HepG2 (cell line): ENCODE data around the gene CDRT15L2. TPM values are rescaled to one million over a fixed set of nuclear protein-coding genes. Genes with fewer than 3 reads are reported as not detected.
"Not testable (repeated sequence)": the region's sequence is repeated elsewhere in the genome, so short reads cannot be mapped to it uniquely, and the experiment has no call there.

Experiments
- ATAC-seq: fragments of 200-7000 bp; cut with Tn5 transposase; 3 replicates; pipeline ENCODE4 v1.9.1; 2020; ENCODE audit warnings: mild to moderate bottlenecking, moderate library complexity
- BruUV-seq: library from RNA; stranded (reverse); fragments of 400-500 nt; replicated peaks from 2 replicates; lab custom pipeline; 2021; lab: Mats Ljungman, UMichigan
- CTCF ChIA-PET: fragments of 300-600 bp; formaldehyde crosslinking; extraction: SDS; loops from one replicate; lab custom pipeline; 2021; ENCODE audit warnings: low total read pairs, inconsistent platforms, low intra/inter-chr PET ratio; lab: Yijun Ruan, JAX
- POLR2A ChIA-PET: fragments of 350-600 bp; sonication (Branson Sonifier 250); formaldehyde crosslinking; loops from one replicate; lab custom pipeline; 2020; ENCODE audit warnings: antibody characterized with exemption, inconsistent platforms; lab: Yijun Ruan, JAX
- DNase-seq: peaks from one replicate; pipeline ENCODE4 v3.0.0-alpha.2; 2015; ENCODE audit warnings: low spot score
- FAIRE-seq: peaks from 3 replicates; lab custom pipeline; 2011; peaks lifted over from hg19 to GRCh38; lab: Jason Lieb, UNC
- H2AFZ ChIP-seq: one replicate; pipeline ENCODE4 v1.6.1; 2011; ENCODE audit warnings: low read length, inconsistent platforms
- H3K27ac ChIP-seq: fragments of 300-600 bp; 3 replicates; pipeline ENCODE4 v1.8.0; 2011; ENCODE audit warnings: mixed run types, mild to moderate bottlenecking, mixed read lengths, low read length, inconsistent platforms; ENCODE audit not compliant: insufficient read depth; ENCODE audit errors: extremely low read length
- H3K27me3 ChIP-seq, 2 experiments: fragments of 200-600 bp in 1 of 2; 2 replicates in 1 of 2; 3 replicates in 1 of 2; pipeline versions ENCODE4 v1.6.0 to v1.8.0; 2011; ENCODE audit warnings: low read length in 2 of 2, mild to moderate bottlenecking in 2 of 2, moderate library complexity in 2 of 2, inconsistent platforms in 1 of 2; ENCODE audit not compliant: insufficient read depth in 2 of 2, control insufficient read depth in 1 of 2
- H3K36me3 ChIP-seq, 2 experiments: fragments of 200-600 bp in 1 of 2; replicated peaks in 1 of 2; 2 replicates in 1 of 2; 3 replicates in 1 of 2; pipeline versions ENCODE4 v1.5.1 to v1.8.0; 2011; ENCODE audit warnings: low read length in 2 of 2, inconsistent platforms in 1 of 2; ENCODE audit not compliant: insufficient read depth in 2 of 2, control insufficient read depth in 1 of 2
- H3K4me1 ChIP-seq: 2 replicates; pipeline ENCODE4 v1.5.1; 2012; ENCODE audit warnings: low read length, inconsistent platforms; ENCODE audit not compliant: insufficient read depth
- H3K4me2 ChIP-seq: 2 replicates; pipeline ENCODE4 v1.6.0; 2011; ENCODE audit warnings: low read depth, low read length, inconsistent platforms
- H3K4me3 ChIP-seq, 3 experiments: fragments of 200-600 bp in 1 of 3; sonication (generic), shearing (Covaris generic) in 1 of 3; replicated peaks in 1 of 3; 2 replicates each; pipeline ENCODE4 v1.5.1; 2011 to 2016; ENCODE audit warnings: low read length in 3 of 3, inconsistent platforms in 2 of 3, low read depth in 2 of 3, mild to moderate bottlenecking in 2 of 3, control low read depth in 1 of 3, mixed read lengths in 1 of 3; ENCODE audit not compliant: insufficient read depth in 1 of 3
- H3K79me2 ChIP-seq: one replicate; pipeline ENCODE4 v1.6.1; 2011; ENCODE audit warnings: low read length, inconsistent platforms; ENCODE audit not compliant: insufficient read depth
- H3K9ac ChIP-seq: 2 replicates; pipeline ENCODE4 v1.6.0; 2011; ENCODE audit warnings: mild to moderate bottlenecking, low read depth, low read length, inconsistent platforms; ENCODE audit not compliant: insufficient read depth
- H3K9me3 ChIP-seq: 2 replicates; pipeline ENCODE4 v1.5.1; 2012; ENCODE audit warnings: mild to moderate bottlenecking, low read length
- H4K20me1 ChIP-seq: 2 replicates; pipeline ENCODE4 v1.6.0; 2011; ENCODE audit warnings: inconsistent platforms, mild to moderate bottlenecking, low read length, moderate library complexity; ENCODE audit not compliant: insufficient read depth
- WGBS: methylation state at CpG from one replicate; pipeline ENCODE4 v1.1.6; 2017; ENCODE audit warnings: low lambda C conversion rate; 5-methylcytosine and 5-hydroxymethylcytosine counted together
- in situ Hi-C: cut with HindIII; loops from 2 replicates; pipeline ENCODE4 v1.10.0; 2017; ENCODE audit warnings: low pct_unique_long_range_greater_than_20kb; ENCODE audit not compliant: extremely low pct_ligation_motif_present
- intact Hi-C: fragments of 100-400 bp; cut with micrococcal nuclease; formaldehyde crosslinking; loops from one replicate; pipeline ENCODE4 v1.10.0; 2022; ENCODE audit not compliant: unreplicated experiment
- polyA plus RNA-seq, 8 experiments: library from polyadenylated mRNA; depleted of rRNA in 3 of 8; stranded (reverse) in 7 of 8; unstranded in 1 of 8; fragments of >200 nt; fragmentation: Illumina TruSeq in 4 of 8; extraction: Trizol in 4 of 8; gene quantifications; 2 replicates each; pipeline versions ENCODE4 v1.2.1 to v1.2.3, GENCODE V29; 2011 to 2016; ENCODE audit warnings: low read depth in 4 of 8, missing spikeins in 1 of 8, mixed read lengths in 1 of 8; ENCODE audit not compliant: insufficient read depth in 1 of 8
- total RNA-seq, 5 experiments: library from RNA; depleted of rRNA; stranded (reverse); fragments of >200 nt; fragmentation: Illumina TruSeq; extraction: Trizol; gene quantifications; 2 replicates each; pipeline ENCODE4 v1.2.3, GENCODE V29; 2016; ENCODE audit warnings: low read depth in 1 of 5

Gene CDRT15L2
- total and polyA plus RNA-seq, 2 of the 13 experiments (the other 11 are each of a cell fraction or from before 2014, with no cell fraction given), result not detected

- WGBS, result 7% methylated on average over 11 of the region's 11 CpGs
- H3K27me3 ChIP-seq, in situ Hi-C loops, H2AFZ ChIP-seq, H3K27ac ChIP-seq, H3K4me2 ChIP-seq, ATAC-seq, CTCF ChIA-PET, POLR2A ChIA-PET, H4K20me1 ChIP-seq, H3K9ac ChIP-seq, H3K36me3 ChIP-seq, H3K9me3 ChIP-seq, H3K79me2 ChIP-seq, H3K4me1 ChIP-seq, H3K4me3 ChIP-seq, FAIRE-seq, intact Hi-C loops, DNase-seq, BruUV-seq: not testable (repeated sequence)
These were observed 46.3 kb upstream of the CDRT15L2 start for GRCh38 chr17:20533206-20533605.

GRCh38 chr17:20534711-20535550 lies 44.6 kb upstream of the CDRT15L2 start:
- in situ Hi-C loops, result not testable (repeated sequence)

GRCh38 chr17:20540414-20540813 lies 39.1 kb upstream of the CDRT15L2 start:
- H3K4me1 ChIP-seq, H4K20me1 ChIP-seq, ATAC-seq, BruUV-seq, FAIRE-seq, H3K9ac ChIP-seq, H2AFZ ChIP-seq, intact Hi-C loops, H3K36me3 ChIP-seq, H3K27ac ChIP-seq, DNase-seq, H3K27me3 ChIP-seq, H3K4me2 ChIP-seq, H3K9me3 ChIP-seq, POLR2A ChIA-PET, in situ Hi-C loops, H3K79me2 ChIP-seq, H3K4me3 ChIP-seq, CTCF ChIA-PET: not testable (repeated sequence)
- WGBS, result no CpG with 5 or more reads among the region's 5 CpGs

More at GRCh38 chr17:20534711-20535550, 44.6 kb upstream of the CDRT15L2 start:
- H2AFZ ChIP-seq, H3K9me3 ChIP-seq, H3K27me3 ChIP-seq, DNase-seq, H3K4me2 ChIP-seq, CTCF ChIA-PET, H3K9ac ChIP-seq, H3K36me3 ChIP-seq, H4K20me1 ChIP-seq, H3K27ac ChIP-seq, POLR2A ChIA-PET, FAIRE-seq, intact Hi-C loops, H3K4me3 ChIP-seq, BruUV-seq, H3K4me1 ChIP-seq, H3K79me2 ChIP-seq, ATAC-seq: not testable (repeated sequence)
- WGBS, result 13% methylated on average over 8 of the region's 8 CpGs

GRCh38 chr17:20540865-20541264 lies 38.7 kb upstream of the CDRT15L2 start:
- H3K9me3 ChIP-seq, H3K4me3 ChIP-seq, ATAC-seq, H3K4me1 ChIP-seq, intact Hi-C loops, POLR2A ChIA-PET, H3K36me3 ChIP-seq, BruUV-seq, H2AFZ ChIP-seq, H3K79me2 ChIP-seq, H3K4me2 ChIP-seq, H4K20me1 ChIP-seq, H3K27me3 ChIP-seq, CTCF ChIA-PET, H3K27ac ChIP-seq, in situ Hi-C loops, FAIRE-seq, DNase-seq, H3K9ac ChIP-seq: not testable (repeated sequence)
- 0% methylated on average over 2 of the region's 3 CpGs for WGBS
